WTC11 (cell line): ENCODE results near the gene HIP1. TPM values are rescaled to one million over a fixed set of nuclear protein-coding genes. Genes with fewer than 3 reads are reported as not detected.
A peak's percentile ranks its signal among the peaks of the same experiment; 100 is the strongest.

Experiments
- ATAC-seq: fragments of 200-7000 bp; cut with Tn5 transposase; 2 replicates; pipeline ENCODE4 v1.10.0; 2021; ENCODE audit warnings: mild to moderate bottlenecking, moderate library complexity
- CTCF ChIA-PET: fragments of 300-600 bp; sonication (Branson Sonifier 250); formaldehyde crosslinking; loops from one replicate; lab custom pipeline; 2021; ENCODE audit warnings: antibody characterized with exemption; lab: Charles Lee
- POLR2A ChIA-PET: fragments of 350-600 bp; sonication (Branson Sonifier 250); formaldehyde crosslinking; loops from one replicate; lab custom pipeline; 2021; ENCODE audit warnings: antibody characterized with exemption; lab: Charles Lee
- DNase-seq: peaks from one replicate; pipeline ENCODE4 v3.0.0; 2021; ENCODE audit warnings: low spot score
- H3K27ac Mint-ChIP-seq: 2 replicates; pipeline ENCODE4 v1.8.0; 2021; ENCODE audit warnings: mixed read lengths
- H3K27me3 Mint-ChIP-seq: 2 replicates; pipeline ENCODE4 v1.8.0; 2021; ENCODE audit warnings: low read depth, mild to moderate bottlenecking, moderate library complexity, mixed read lengths
- H3K36me3 Mint-ChIP-seq: 2 replicates; pipeline ENCODE4 v1.8.0; 2021; ENCODE audit warnings: mixed read lengths
- H3K4me1 Mint-ChIP-seq: 2 replicates; pipeline ENCODE4 v1.8.0; 2022; ENCODE audit warnings: mixed read lengths
- H3K4me3 Mint-ChIP-seq: 2 replicates; pipeline ENCODE4 v1.8.0; 2021; ENCODE audit warnings: mild to moderate bottlenecking, moderate library complexity, mixed read lengths
- H3K9me3 Mint-ChIP-seq: 2 replicates; pipeline ENCODE4 v1.8.0; 2021; ENCODE audit warnings: mixed read lengths
- ARID4B ChIP-seq: sonication (generic); formaldehyde crosslinking; IDR thresholded peaks from 2 replicates; pipeline ENCODE4 v1.8.0; 2023; ENCODE audit warnings: missing genetic modification reagents, mild to moderate bottlenecking, borderline replicate concordance
- ATF6 ChIP-seq: sonication (generic); formaldehyde crosslinking; IDR thresholded peaks from 2 replicates; pipeline ENCODE4 v1.8.1; 2023; ENCODE audit warnings: mild to moderate bottlenecking, missing genetic modification reagents
- GRHL2 ChIP-seq: fragments of 250-450 bp; sonication (Bioruptor Pico); IDR thresholded peaks from 2 replicates; pipeline ENCODE4 v1.8.0; 2022; ENCODE audit warnings: mild to moderate bottlenecking, moderate library complexity; ENCODE audit not compliant: insufficient replicate concordance, severe bottlenecking
- GTF2I ChIP-seq: fragments of 250-450 bp; sonication (Bioruptor Pico); conservative IDR thresholded peaks from 2 replicates; pipeline ENCODE4 v1.4.0; 2021; ENCODE audit warnings: mild to moderate bottlenecking
- HMGXB4 ChIP-seq: sonication (generic); formaldehyde crosslinking; IDR thresholded peaks from 2 replicates; pipeline ENCODE4 v1.8.1; 2023; ENCODE audit warnings: mild to moderate bottlenecking, moderate library complexity, missing genetic modification reagents
- KAT7 ChIP-seq: sonication (generic); formaldehyde crosslinking; IDR thresholded peaks from 2 replicates; pipeline ENCODE4 v1.8.1; 2023; ENCODE audit warnings: missing genetic modification reagents, mild to moderate bottlenecking, borderline replicate concordance
- MLX ChIP-seq: sonication (generic); formaldehyde crosslinking; IDR thresholded peaks from 2 replicates; pipeline ENCODE4 v1.8.1; 2023; ENCODE audit warnings: mild to moderate bottlenecking, missing genetic modification reagents, moderate library complexity
- OVOL2 ChIP-seq: fragments of 250-450 bp; sonication (Bioruptor Pico); IDR thresholded peaks from 2 replicates; pipeline ENCODE4 v1.9.0; 2021; ENCODE audit warnings: mild to moderate bottlenecking, borderline replicate concordance
- PRRX2 ChIP-seq: fragments of 250-450 bp; sonication (Bioruptor Pico); IDR thresholded peaks from 2 replicates; pipeline ENCODE4 v1.8.0; 2021; ENCODE audit warnings: mild to moderate bottlenecking
- SMAD3 ChIP-seq: sonication (generic); formaldehyde crosslinking; IDR thresholded peaks from 2 replicates; pipeline ENCODE4 v1.8.0; 2022; ENCODE audit warnings: missing genetic modification reagents, mild to moderate bottlenecking, borderline replicate concordance
- TEAD4 ChIP-seq: sonication (generic); formaldehyde crosslinking; IDR thresholded peaks from 2 replicates; pipeline ENCODE4 v1.8.0; 2022; ENCODE audit warnings: mild to moderate bottlenecking, missing genetic modification reagents
- ZBTB43 ChIP-seq: sonication (generic); formaldehyde crosslinking; IDR thresholded peaks from 2 replicates; pipeline ENCODE4 v1.8.1; 2023; ENCODE audit warnings: mild to moderate bottlenecking, missing genetic modification reagents
- ZMAT4 ChIP-seq: fragments of 250-450 bp; sonication (Bioruptor Pico); IDR thresholded peaks from 2 replicates; pipeline ENCODE4 v1.9.0; 2021; ENCODE audit warnings: mild to moderate bottlenecking
- ZNF138 ChIP-seq: sonication (generic); formaldehyde crosslinking; conservative IDR thresholded peaks from 2 replicates; pipeline ENCODE4 v1.8.1; 2022; ENCODE audit warnings: mild to moderate bottlenecking, moderate library complexity, missing genetic modification reagents
- ZNF263 ChIP-seq: sonication (generic); formaldehyde crosslinking; IDR thresholded peaks from 2 replicates; pipeline ENCODE4 v1.8.1; 2022; ENCODE audit warnings: low read depth, mild to moderate bottlenecking, moderate library complexity, missing genetic modification reagents
- ZNF416 ChIP-seq: fragments of 250-450 bp; sonication (Bioruptor Pico); IDR thresholded peaks from 2 replicates; pipeline ENCODE4 v1.9.0; 2021; ENCODE audit warnings: mild to moderate bottlenecking, inconsistent platforms
- ZNF671 ChIP-seq: fragments of 250-450 bp; sonication (Bioruptor Pico); IDR thresholded peaks from 2 replicates; pipeline ENCODE4 v1.8.0; 2021; ENCODE audit warnings: mild to moderate bottlenecking
- total RNA-seq: library from RNA; stranded (reverse); gene quantifications from 3 replicates; pipeline ENCODE4 v1.2.3, GENCODE V29; 2021
- TF ChIP-seq, protein P1 (sequence below): sonication (generic); formaldehyde crosslinking; IDR thresholded peaks from 2 replicates; pipeline ENCODE4 v1.8.0; 2022; ENCODE audit warnings: missing genetic modification reagents

The HIP1 gene
- total RNA-seq, 1 experiment from 2014 or later: 75.8 TPM

GRCh38 chr7:75583255-75583654 lies 155.5 kb downstream of the HIP1 start:
- H3K27ac Mint-ChIP-seq: peak overlapping the region; percentile 36; the same call in 1 of the 2 replicates
- POLR2A ChIA-PET: no interaction called here

GRCh38 chr7:75579899-75580298 lies 158.8 kb downstream of the HIP1 start:
- no peak overlapping the region for H3K27ac Mint-ChIP-seq
- H3K4me1 Mint-ChIP-seq: no peaks in the 10 kb centered on the region
- CTCF ChIA-PET: no interaction called here
- ATAC-seq (no peak), DNase-seq (no peak)
- peaks cover 68% of the 10 kb centered on the region for H3K36me3 Mint-ChIP-seq
- no peaks in the 10 kb centered on the region for H3K27me3 Mint-ChIP-seq
- no peaks in the 10 kb centered on the region for H3K9me3 Mint-ChIP-seq
- no peak overlapping the region for H3K4me3 Mint-ChIP-seq
- TF ChIP-seq ZNF138 (no peak), ATF6 (CRISPR knock-in tag) (no peak), SMAD3 (no peak), ZBTB43 (no peak), HMGXB4 (no peak), ZNF263 (CRISPR knock-in tag) (no peak), OVOL2 (no peak), ZNF416 (CRISPR knock-in tag) (no peak), KAT7 (CRISPR knock-in tag) (no peak), MLX (CRISPR knock-in tag) (no peak), PRRX2 (CRISPR knock-in tag) (no peak), ZMAT4 (no peak), ARID4B (CRISPR knock-in tag) (no peak), GTF2I (CRISPR knock-in tag) (no peak), ZNF671 (CRISPR knock-in tag) (no peak)
- TF ChIP-seq, protein P1, sequence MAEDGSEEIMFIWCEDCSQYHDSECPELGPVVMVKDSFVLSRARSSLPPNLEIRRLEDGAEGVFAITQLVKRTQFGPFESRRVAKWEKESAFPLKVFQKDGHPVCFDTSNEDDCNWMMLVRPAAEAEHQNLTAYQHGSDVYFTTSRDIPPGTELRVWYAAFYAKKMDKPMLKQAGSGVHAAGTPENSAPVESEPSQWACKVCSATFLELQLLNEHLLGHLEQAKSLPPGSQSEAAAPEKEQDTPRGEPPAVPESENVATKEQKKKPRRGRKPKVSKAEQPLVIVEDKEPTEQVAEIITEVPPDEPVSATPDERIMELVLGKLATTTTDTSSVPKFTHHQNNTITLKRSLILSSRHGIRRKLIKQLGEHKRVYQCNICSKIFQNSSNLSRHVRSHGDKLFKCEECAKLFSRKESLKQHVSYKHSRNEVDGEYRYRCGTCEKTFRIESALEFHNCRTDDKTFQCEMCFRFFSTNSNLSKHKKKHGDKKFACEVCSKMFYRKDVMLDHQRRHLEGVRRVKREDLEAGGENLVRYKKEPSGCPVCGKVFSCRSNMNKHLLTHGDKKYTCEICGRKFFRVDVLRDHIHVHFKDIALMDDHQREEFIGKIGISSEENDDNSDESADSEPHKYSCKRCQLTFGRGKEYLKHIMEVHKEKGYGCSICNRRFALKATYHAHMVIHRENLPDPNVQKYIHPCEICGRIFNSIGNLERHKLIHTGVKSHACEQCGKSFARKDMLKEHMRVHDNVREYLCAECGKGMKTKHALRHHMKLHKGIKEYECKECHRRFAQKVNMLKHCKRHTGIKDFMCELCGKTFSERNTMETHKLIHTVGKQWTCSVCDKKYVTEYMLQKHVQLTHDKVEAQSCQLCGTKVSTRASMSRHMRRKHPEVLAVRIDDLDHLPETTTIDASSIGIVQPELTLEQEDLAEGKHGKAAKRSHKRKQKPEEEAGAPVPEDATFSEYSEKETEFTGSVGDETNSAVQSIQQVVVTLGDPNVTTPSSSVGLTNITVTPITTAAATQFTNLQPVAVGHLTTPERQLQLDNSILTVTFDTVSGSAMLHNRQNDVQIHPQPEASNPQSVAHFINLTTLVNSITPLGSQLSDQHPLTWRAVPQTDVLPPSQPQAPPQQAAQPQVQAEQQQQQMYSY (CRISPR knock-in tag): no peak
- POLR2A ChIA-PET: interaction anchor here (0.5 kb wide), 1 partner anchor 741 kb away, joined by 3 read pairs; no protein-coding TSS in a partner anchor

More at GRCh38 chr7:75583255-75583654, 155.5 kb downstream of the HIP1 start:
- Mint-ChIP-seq H3K9me3 (no peaks in the 10 kb centered on the region), H3K4me1 (no peaks in the 10 kb centered on the region), H3K4me3 (no peak overlapping the region), H3K27me3 (no peaks in the 10 kb centered on the region)
- CTCF ChIA-PET: no interaction called here
- ATAC-seq: no peak
- TF ChIP-seq TEAD4 (CRISPR knock-in tag) (no peak), GRHL2 (CRISPR knock-in tag) (no peak)
- TF ChIP-seq, all 79 proteins: peak for 0
- H3K36me3 Mint-ChIP-seq: peaks cover 82% of the 10 kb centered on the region
- no peak for DNase-seq
